ENCODE data around the gene TBC1D3. TPM values are rescaled to one million over a fixed set of nuclear protein-coding genes. Genes with fewer than 3 reads are reported as not detected.
"Not testable (repeated sequence)": the region's sequence is repeated elsewhere in the genome, so short reads cannot be mapped to it uniquely, and the experiment has no call there.

TBC1D3 gene
- total RNA-seq (ENCODE audit: low replicate concordance): not detected in 2 replicates

GRCh38 chr17:38192455-38192854 is at the start of gene TBC1D3:
Gene TBC1D3 (minus strand): TSS chr17:38192555. CDS start chr17:38191029, 1,526 bp downstream.
- DNase-seq (ENCODE audit: low read depth); H3K4me3 ChIP-seq (ENCODE audit: low read depth, low read length): not testable (repeated sequence)

GRCh38 chr17:38232790-38233189 is 40.4 kb upstream of the TBC1D3 start:
- H3K4me3 ChIP-seq (ENCODE audit: low read depth, low read length); DNase-seq (ENCODE audit: low read depth): not testable (repeated sequence)

GRCh38 chr17:38225844-38226495 is 33.6 kb upstream of the TBC1D3 start:
- not testable (repeated sequence) for H3K4me3 ChIP-seq (ENCODE audit: low read depth, low read length); DNase-seq (ENCODE audit: low read depth)

GRCh38 chr17:38220867-38221266 is 28.5 kb upstream of the TBC1D3 start:
- H3K4me3 ChIP-seq (ENCODE audit: low read depth, low read length); DNase-seq (ENCODE audit: low read depth): not testable (repeated sequence)

- DNase-seq (ENCODE audit: low read depth); H3K4me3 ChIP-seq (ENCODE audit: low read depth, low read length): not testable (repeated sequence)
Observed at GRCh38 chr17:38200271-38200670, 7.9 kb upstream of the TBC1D3 start.

- not testable (repeated sequence) for H3K4me3 ChIP-seq (ENCODE audit: low read depth, low read length); DNase-seq (ENCODE audit: low read depth)
Observed at GRCh38 chr17:38134860-38135259, 57.5 kb downstream of the TBC1D3 start.

Small RNAs within 50 kb of the gene (small RNA-seq; reads per million reads assigned to genes)
- gene RF00019 (not detected), gene RNA5SP526 (not detected)

Other genes with a start within 250 kb of the TBC1D3 start
- gene TBC1D3L, start 203.5 kb downstream of the TBC1D3 start, total RNA-seq (ENCODE audit: low replicate concordance): 2.2 and 4.2 TPM in 2 replicates
- not detected in 2 replicates for gene TBC1D3D, start 188.6 kb downstream of the TBC1D3 start, total RNA-seq (ENCODE audit: low replicate concordance)
- gene TBC1D3C, start 123.9 kb downstream of the TBC1D3 start, total RNA-seq (ENCODE audit: low replicate concordance): not detected in 2 replicates
- not detected in 2 replicates for gene TBC1D3E, start 64.6 kb downstream of the TBC1D3 start, total RNA-seq (ENCODE audit: low replicate concordance)
- 34.1 and 42.2 TPM in 2 replicates for gene MRPL45, start 104.6 kb upstream of the TBC1D3 start, total RNA-seq (ENCODE audit: low replicate concordance)
- under 0.01 TPM in 2 replicates for gene GPR179, start 151.4 kb upstream of the TBC1D3 start, total RNA-seq (ENCODE audit: low replicate concordance)
- gene SOCS7, start 159.3 kb upstream of the TBC1D3 start, total RNA-seq (ENCODE audit: low replicate concordance): 11.7 and 18.8 TPM in 2 replicates
- 36.6 and 38.3 TPM in 2 replicates for gene ARHGAP23, start 235.9 kb upstream of the TBC1D3 start, total RNA-seq (ENCODE audit: low replicate concordance)